ENCODE results near the gene SRI. TPM values are rescaled to one million over a fixed set of nuclear protein-coding genes. Genes with fewer than 3 reads are reported as not detected.

Gene SRI
- total RNA-seq, 4 donors from 2014 or later: 17.9 to 78.6 (median 44.2) TPM

GRCh38 chr7:88254721-88255424 lies 35.0 kb upstream of the SRI start:
- TF ChIP-seq POLR2A (IDR thresholded peaks at IDR 0.05) (no peak), CTCF (IDR thresholded peaks at IDR 0.05) (no peak)
- Histone ChIP-seq H3K9me3 (peaks cover 0 to 7% of the 10 kb centered on the region in 2 donors), H3K4me3 (no peak overlapping the region), H3K4me1 (no peaks in the 10 kb centered on the region), H3K27ac (no peak overlapping the region), H3K27me3 (no peaks in the 10 kb centered on the region), H3K36me3 (no peaks in the 10 kb centered on the region)
- intact Hi-C loops (cut with DNase I; ENCODE audit: low total_unique reads): no loop called here
- no peak for DNase-seq

GRCh38 chr7:88253640-88254039 lies 33.8 kb upstream of the SRI start:
- TF ChIP-seq CTCF (IDR thresholded peaks at IDR 0.05) (no peak), POLR2A (IDR thresholded peaks at IDR 0.05) (no peak)
- intact Hi-C loops (cut with DNase I; ENCODE audit: low total_unique reads): no loop called here
- Histone ChIP-seq H3K4me3 (no peak overlapping the region), H3K9me3 (peaks cover 0 to 7% of the 10 kb centered on the region in 2 donors), H3K4me1 (no peaks in the 10 kb centered on the region), H3K27ac (no peak overlapping the region), H3K36me3 (no peaks in the 10 kb centered on the region), H3K27me3 (no peaks in the 10 kb centered on the region)
- DNase-seq: no peak

GRCh38 chr7:88244258-88244657 lies 24.4 kb upstream of the SRI start:
- intact Hi-C loops (cut with DNase I; ENCODE audit: low total_unique reads): no loop called here
- Histone ChIP-seq H3K9me3 (no peaks in the 10 kb centered on the region), H3K27ac (no peak overlapping the region), H3K4me3 (no peak overlapping the region), H3K4me1 (no peaks in the 10 kb centered on the region), H3K27me3 (no peaks in the 10 kb centered on the region), H3K36me3 (no peaks in the 10 kb centered on the region)
- no peak for DNase-seq
- TF ChIP-seq POLR2A (IDR thresholded peaks at IDR 0.05): no peak
- no peak for TF ChIP-seq CTCF (IDR thresholded peaks at IDR 0.05)

GRCh38 chr7:88243345-88243909 lies 23.6 kb upstream of the SRI start:
- intact Hi-C loops (cut with DNase I; ENCODE audit: low total_unique reads): no loop called here
- Histone ChIP-seq H3K4me1 (no peaks in the 10 kb centered on the region), H3K4me3 (no peak overlapping the region), H3K36me3 (no peaks in the 10 kb centered on the region), H3K27me3 (no peaks in the 10 kb centered on the region), H3K27ac (no peak overlapping the region), H3K9me3 (no peaks in the 10 kb centered on the region)
- TF ChIP-seq POLR2A (IDR thresholded peaks at IDR 0.05) (no peak), CTCF (IDR thresholded peaks at IDR 0.05) (peak; percentile 55 to 72 (median 58))
- DNase-seq: no peak

- no peak for DNase-seq
- H3K4me1 ChIP-seq: no peaks in the 10 kb centered on the region
- no peak overlapping the region for H3K4me3 ChIP-seq
- H3K9me3 ChIP-seq: no peaks in the 10 kb centered on the region
- H3K27me3 ChIP-seq: no peaks in the 10 kb centered on the region
- no peaks in the 10 kb centered on the region for H3K36me3 ChIP-seq
- intact Hi-C loops (cut with DNase I; ENCODE audit: low total_unique reads): no loop called here
- no peak overlapping the region for H3K27ac ChIP-seq
- no peak for TF ChIP-seq POLR2A (IDR thresholded peaks at IDR 0.05)
- TF ChIP-seq CTCF (IDR thresholded peaks at IDR 0.05): no peak
These were observed 20.0 kb upstream of the SRI start for GRCh38 chr7:88239852-88240251.

Data from uterus (tissue), 4 donors.